NB4 (cell line): ENCODE data around the gene NEK11.

ENCODE experiments used
- CTCF ChIP-seq: IDR thresholded peaks from one replicate; pipeline ENCODE4 v1.5.1; 2012; ENCODE audit warnings: low read depth, low read length
- MAX ChIP-seq: IDR thresholded peaks from 2 replicates; pipeline ENCODE4 v1.6.1; 2011; ENCODE audit warnings: low read depth, low read length
- POLR2A ChIP-seq: IDR thresholded peaks from 2 replicates; pipeline ENCODE4 v1.6.1; 2011; ENCODE audit warnings: mild to moderate bottlenecking; ENCODE audit not compliant: insufficient read length; ENCODE audit errors: extremely low read depth

- TF ChIP-seq CTCF (no peak), MAX (no peak), POLR2A (no peak)
Measured at GRCh38 chr3:131390331-131390730, 363.7 kb downstream of the NEK11 start.
